HG03045 (cell line): ENCODE measurements around the gene NEU2.
"Not testable (repeated sequence)": the region's sequence is repeated elsewhere in the genome, so short reads cannot be mapped to it uniquely, and the experiment has no call there.

Experiments
- ATAC-seq: cut with Tn5 transposase; IDR thresholded peaks from one replicate; pipeline ENCODE4 v1.9.1; 2021; ENCODE audit warnings: mild to moderate bottlenecking, moderate library complexity; ENCODE audit not compliant: unreplicated experiment

The NEU2 gene

DNA sequence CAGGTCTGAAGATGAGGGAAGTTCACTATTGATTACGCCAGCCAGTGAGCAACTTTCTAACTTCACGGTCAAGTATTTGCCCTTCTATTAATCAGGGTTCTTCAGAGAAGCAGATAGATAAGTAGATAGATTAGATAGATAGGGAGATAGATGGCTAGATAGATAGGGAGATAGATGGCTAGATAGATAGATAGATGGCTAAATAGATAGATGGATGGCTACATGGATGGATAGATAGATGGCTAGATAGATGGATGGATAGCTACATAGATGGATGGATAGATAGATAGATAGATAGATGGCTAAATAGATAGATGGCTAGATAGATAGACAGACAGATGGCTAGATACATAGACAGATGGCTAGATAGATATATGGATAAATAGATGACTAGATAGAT lies 22.9 kb downstream of the NEU2 start:
- no peak for ATAC-seq

DNA sequence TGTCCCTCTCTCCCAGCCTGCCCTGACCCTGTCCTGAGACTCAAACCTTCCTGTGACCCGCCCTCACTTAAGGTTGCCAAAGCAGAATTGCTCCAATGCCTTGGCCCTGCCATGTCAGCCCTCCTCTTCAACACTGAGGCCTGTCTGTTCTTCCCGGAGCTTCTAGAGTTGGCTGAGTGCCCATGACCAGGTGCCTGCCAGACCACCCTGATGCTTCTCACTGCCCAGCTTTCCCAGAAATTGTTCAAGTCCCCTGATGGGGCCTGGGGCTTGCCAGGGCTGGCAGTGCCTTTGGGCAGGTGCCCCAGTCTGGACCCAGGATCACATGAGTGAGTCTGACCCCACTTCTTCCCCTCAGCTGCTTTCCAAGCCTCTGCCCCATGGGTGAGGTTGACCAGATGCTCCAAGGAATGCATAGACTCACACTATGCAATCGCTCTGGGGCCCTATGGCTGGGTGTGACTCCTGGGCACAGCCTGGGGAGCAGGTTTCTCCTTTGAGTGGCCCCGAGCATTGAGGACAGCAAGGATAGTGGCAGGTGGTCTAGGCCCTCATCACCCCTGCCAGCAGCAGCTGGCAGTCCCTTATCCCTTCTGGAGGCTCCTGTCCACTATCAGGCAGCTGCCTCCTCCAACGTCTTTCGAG lies 24.6 kb downstream of the NEU2 start:
- no peak for ATAC-seq

DNA sequence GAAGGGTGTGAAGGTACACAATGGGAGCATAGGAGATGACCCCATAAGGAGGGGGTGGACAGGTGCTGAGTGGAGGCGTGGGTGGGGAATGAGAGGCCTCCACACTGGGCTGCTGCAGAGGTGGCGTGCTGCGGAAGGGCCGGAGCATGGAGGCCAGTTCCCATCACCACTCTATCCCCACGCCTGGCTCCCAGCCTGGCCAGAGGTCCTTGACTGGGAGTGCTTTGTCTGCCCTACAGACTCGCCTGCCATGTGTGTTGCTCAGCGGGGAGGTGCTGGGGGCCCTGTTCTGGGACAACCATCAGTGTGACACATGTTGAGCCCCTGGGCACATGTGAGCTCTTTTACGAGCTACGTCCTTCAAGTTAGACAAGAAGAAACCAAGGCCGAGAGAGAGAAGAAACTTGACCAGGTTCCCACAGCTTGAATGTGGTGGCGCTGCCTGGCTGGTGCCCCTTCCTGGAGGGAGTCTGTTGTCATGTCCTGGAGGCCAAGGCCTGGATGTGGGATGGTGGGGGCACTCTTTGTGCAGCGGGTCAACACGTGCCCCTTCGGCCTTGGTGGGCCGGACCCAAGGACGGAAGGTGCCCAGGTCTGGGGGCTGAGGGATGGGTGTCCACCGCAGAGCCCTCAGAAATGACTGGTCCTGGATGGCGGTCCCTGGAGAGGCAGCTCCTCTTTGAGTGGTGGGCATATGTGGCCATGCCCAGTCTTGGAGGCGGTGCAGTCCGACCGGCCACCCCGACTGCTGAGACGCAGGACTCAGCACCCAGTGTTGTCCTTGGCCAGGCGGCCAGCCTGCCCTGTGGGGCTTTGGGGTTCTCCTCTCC lies 26.5 kb downstream of the NEU2 start:
- no peak for ATAC-seq

DNA sequence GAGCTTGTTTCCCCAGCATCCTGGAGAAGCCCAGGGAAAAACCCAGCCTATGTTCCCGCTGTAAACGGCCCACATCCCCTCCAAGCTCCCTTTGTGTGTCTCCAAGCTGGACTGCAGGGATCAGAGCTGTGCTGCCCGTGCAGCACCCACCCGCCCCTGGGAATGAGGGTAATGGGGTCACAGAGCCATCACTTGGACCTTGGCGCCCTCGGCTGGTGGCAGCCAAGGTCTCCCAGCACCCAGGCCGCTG lies 27.0 kb downstream of the NEU2 start:
- ATAC-seq = no peak

DNA sequence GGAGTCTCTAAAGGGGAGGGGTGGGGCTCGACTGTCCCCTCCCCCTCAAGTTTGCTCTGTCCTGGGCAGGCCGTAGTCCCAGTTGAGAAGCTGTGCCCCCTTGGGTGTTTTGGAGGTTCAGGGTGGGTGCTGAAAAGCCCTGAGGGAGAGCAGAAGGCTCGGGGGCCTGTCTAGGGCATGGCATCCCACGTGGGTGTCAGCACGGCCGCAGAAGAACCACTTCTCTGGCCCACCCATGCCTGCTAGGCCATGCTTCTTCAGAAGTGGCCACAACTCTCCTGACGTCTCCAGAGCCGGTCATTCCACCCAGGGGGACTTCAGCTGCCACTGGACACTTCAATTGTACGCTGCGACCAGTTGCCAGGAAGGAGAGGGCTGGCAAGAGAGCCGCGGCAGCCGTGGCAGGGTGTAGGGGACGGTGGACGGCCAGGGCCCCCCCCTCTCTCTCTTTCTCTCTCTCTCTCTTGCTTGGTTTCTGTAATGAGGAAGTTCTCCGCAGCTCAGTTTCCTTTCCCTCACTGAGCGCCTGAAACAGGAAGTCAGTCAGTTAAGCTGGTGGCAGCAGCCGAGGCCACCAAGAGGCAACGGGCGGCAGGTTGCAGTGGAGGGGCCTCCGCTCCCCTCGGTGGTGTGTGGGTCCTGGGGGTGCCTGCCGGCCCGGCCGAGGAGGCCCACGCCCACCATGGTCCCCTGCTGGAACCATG lies 27.5 kb downstream of the NEU2 start, which contains the start of gene INPP5D:
Gene INPP5D (plus strand): TSS at position 546 of the 704 bp plus-strand sequence. CDS start 137 bp downstream, at position 683.
- ATAC-seq = peak; percentile 36

DNA sequence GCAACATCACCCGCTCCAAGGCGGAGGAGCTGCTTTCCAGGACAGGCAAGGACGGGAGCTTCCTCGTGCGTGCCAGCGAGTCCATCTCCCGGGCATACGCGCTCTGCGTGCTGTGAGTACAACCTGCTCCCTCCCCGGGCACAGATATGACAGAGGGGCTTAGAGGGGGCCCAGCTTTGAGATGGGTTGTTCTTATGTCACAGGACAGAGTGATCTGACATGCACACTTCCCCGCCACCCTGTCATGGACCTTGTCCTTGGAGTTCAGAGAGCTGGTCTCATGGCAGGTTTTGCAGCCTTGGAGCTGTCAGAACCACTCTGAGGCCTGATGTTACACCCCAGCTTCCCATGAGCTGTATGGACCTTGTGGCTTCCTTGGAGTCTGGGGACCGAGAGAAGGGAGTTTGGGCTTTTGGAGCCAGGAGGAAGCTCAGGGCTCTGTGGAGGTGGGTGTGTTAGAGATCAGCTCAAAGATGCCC lies 28.1 kb downstream of the NEU2 start:
- ATAC-seq = peak; percentile 1

DNA sequence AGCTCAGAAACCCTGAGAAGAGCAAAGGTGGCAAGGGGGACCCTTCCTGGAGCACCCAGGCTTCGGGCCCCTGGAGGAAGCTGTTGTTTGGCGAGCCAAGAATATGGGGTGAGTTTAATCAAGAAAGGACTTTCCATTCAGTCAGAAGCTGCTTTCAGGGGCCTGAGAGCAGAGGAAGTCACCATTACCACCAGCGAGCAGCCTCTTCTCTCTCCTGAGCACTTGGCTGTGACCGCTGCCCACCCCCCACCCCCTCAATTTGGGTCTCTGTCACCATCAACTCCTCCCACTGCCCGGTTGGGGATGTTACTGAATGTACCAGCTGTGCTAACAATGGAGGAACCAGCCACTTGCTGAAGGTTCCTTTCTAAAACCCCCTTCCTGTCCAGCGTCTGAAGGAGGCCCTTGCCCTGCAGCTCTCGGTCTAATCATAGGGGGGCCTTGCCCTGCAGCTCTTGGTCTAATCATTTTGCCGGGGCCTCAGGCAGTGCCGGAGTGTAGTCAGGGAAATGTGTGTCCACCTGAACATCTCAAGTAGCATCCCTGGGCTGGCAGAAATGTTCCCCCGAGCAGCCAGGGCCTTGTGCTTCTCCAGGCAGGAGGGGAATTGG lies 28.6 kb downstream of the NEU2 start:
- peak; percentile 11 for ATAC-seq

DNA sequence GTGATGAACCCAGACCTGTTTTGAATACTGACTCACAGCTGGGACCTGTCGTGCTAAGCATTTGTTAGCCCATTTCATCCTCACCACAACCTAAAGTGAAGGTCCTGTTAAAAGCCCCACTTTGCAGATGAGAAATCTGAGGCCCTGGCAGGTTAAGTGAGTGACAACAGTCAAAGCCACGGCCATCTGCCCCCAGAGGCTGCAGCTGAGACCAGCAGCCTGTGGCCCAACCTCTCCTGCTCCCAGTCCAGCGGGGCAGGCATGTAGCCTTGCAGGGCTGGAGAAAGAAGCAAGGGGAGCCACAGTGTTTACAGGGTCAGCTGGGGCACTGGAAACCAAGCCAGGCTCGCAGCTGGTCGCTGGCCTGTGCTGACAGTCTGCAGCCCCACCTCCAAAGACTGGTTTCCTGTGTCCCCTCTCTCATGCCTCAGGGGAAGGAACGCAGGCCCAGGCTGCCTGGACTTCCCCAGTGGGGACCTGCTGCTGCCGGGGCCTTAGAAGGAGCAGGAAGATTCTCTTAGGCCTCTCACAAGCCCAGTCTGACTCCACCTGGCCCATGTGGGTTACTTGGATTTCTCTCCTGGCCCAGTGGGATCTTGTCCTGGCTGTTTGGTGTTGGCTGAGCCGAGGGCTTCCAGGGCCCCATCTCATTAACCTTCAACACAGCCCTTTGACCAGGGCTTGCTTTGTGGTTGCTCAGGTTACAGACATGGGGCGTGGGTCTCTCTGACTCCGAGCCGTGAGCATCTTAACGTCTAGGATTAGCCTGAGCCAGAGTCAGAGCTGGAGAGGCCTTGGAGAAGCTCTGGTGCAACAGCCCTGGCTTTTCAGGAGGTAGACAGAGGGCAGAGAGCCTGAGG lies 29.3 kb downstream of the NEU2 start:
- peak; percentile 33 for ATAC-seq

DNA sequence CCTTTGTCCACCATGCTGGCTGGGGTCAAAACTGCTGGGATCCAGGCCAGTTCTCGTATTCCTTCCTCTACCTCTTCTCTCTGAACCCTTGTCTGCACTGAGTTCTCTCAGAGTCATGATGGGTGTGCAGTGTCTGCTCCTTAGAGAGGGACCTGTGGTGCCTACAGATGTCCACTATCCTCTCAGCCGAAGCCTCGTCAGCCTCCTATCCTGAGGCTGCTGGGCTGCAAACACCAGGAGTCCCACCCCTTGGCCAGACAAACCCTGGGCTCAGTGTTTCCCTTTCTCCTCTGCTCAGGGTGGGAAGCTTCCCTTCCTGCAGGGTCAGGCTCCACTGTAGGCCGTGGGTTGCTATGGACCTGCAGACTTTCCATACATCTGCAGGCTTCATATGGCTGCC lies 30.0 kb downstream of the NEU2 start:
- ATAC-seq = no peak

DNA sequence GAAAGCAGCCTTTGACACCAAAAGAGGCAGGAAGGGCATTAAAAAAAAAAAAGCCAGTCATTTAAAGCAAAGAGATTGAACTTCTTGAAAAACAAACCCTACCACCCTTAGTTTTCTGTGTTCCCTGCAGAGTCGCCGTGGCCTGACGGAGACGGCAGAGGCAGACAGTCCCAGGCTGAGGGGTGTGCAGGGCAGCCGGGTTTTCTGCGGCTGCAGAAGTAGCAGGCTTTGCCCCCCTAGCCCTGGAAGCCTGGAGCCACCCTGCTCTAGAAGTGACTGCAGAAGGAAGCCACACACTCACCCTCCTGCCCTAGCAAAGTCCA lies 30.4 kb downstream of the NEU2 start:
- no peak for ATAC-seq

DNA sequence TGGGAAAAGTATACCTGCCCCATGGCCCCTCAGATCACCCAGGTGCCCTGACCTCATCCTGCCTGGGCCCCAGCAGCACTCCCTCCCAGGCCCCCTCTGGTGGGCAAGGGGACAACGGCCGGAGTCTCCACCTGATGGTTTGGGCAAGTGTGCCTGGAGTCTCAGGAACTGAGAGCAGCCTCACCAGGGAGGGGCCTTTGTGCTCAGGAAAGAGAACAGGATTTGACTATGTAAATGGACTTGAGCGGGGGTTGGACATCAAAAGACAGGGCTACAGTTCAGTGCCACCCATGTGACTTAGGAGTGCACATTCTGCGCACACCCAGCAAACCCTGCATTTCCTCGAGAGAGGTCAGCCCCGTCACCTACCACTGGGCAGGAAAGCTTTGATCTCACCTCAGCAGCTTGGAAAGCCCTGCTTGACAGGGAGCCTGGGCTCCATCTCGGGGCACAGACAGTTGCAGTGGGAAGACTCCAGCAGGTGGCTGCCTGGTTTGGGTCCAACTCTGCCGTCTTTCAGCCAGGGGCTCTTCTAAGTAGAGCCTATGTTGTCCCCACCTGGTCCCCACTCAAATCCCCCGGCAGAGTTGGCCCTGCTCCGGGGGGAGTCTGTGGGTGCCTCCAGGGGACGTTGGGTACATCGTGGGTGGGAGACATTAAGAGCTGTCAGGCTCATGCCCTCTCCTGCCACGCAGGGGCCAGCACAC lies 30.9 kb downstream of the NEU2 start:
- peak; percentile 47 for ATAC-seq

DNA sequence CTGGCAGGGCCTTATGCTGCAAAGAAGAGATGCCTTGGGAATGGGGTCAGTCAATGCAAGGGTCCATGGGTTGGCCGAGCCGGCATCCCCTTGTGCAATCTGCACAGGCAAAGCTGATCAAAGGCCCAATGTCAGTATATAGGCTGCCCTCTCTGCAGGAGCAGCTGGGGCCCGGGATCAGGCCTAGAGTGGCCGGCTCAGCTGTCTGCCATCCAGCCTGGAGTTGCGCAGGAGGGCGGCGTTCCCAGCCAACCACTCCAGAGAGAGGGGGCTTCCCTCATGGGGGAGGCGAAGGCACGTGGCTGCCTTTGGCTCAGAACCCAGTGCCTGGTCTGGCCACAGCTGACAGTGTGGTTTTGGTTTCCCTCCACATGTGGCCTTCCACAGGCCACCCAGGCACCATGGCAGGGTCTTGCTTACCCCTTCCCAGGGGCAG lies 31.5 kb downstream of the NEU2 start:
- no peak for ATAC-seq

DNA sequence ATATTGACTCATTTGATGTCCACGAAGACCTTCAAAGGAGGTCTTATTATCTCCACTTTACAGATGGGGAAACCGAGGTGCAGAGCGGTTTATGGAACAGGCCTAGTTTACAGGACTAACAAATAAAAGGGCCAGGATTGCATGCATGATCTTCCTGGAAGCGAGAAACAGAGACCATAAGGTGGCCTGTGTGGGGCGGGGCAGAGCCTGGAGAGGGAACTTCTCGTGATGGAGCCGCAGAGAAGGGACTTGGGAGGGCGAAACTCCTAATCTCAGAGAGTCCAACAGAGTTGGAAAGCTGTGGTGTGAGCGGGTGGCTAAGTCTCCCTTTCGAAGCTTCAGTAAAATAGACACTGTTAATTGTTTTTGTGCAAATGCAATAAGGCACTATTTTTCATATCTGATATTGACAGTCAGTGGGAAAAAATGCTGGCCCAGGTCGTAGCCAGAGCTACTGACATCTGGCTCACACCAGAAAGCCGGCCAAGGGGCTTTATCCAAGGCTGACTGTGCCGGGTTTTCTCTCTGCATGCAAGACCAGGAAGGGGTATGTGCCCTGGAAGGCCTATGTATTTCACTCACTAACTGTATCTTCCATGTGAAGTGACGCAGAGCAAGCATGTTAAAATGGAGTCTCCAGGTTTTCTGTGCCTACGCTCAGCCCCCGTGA lies 32.2 kb downstream of the NEU2 start:
- ATAC-seq = no peak

DNA sequence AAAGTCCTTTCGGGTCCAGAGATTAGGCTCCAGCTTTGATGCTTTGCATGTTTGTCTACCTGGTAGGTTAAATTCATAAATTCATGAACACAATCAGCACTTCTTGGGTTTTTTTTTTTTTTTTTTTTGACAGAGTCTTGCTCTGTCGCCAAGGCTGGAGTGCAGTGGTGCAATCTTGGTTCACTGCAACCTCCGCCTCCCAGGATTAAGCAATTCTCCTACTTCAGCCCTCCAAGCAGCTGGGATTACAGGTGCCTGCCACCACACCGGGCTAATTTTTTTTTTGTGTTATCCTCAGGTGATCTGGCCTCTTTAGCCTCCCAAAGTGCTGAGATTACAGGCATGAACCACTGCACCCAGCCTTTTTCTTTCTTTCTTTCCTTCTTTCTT lies 32.7 kb downstream of the NEU2 start:
- not testable (repeated sequence) for ATAC-seq

DNA sequence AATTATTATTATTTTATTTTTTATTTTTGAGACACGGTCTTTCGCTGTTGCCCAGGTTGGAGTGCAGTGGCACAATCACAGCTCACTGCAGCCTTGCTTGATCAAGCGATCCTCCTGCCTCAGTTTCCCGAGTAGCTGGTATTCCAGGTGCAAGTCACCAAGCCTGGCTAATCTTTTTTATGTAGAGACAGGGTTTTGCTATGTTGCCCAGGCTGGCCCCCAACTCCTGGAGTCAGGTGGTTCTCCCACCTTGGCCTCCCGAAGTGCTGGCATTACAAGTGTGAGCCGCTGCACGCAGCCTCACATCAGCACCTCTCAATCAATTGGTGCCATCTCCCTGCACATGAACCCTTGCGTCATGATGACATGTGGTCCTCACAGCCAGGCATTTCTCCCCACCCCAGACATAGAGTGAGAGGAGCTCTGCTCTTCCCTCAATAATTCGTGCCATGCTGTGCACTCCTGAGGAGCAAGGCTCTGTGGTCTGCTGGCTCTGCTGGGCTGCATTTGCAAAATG lies 33.5 kb downstream of the NEU2 start:
- ATAC-seq = no peak

DNA sequence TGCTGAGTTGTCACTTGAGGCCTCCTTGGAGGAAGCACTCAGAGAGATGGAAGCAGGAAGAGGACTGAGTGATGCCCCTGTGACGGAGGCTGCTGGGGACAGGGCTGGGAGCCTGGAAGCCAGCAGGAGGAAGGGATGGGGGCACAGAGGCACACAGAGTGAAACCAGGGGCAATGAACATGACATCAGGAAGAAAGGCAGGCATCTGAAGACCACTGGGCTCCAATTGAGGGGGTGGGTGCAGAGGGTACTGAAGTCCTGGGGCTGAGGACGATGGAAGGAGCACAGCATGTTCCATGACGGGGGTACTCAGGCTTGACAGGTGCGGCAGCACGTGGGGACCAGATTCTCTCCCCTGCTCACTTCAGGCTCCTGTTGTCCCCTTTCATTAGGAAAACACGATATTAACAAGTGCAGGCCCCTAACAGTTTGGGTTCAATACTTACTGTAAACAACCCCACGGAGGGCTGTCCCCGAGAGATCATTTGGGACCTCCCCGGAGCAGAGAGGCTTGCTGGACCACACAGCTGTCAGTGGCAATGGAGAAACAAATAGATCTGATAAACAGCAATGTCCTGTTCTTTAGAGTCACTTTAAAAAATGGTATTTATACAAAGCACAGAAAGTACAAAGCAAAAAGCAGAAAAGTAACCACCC lies 36.4 kb downstream of the NEU2 start:
- no peak for ATAC-seq

DNA sequence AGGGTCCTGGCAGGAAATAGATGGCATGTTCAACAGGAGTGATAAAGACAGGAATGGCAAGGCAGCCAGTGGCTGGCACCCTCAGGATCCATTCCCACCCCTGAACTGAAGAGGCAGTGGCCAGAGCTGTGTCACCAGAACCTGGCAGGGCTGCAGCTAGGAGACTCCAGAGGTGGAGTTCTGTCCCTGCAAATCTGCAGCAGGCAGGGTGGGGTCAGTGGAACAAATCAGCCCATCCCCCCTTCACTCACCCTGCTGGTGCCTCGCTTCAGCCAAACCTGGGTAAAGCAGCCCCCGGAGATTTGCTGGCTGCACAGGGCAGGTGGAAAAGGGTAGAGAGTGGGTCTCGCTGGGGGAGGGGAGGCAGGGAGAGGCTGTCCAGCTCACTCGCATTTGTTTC lies 40.4 kb downstream of the NEU2 start:
- no peak for ATAC-seq

DNA sequence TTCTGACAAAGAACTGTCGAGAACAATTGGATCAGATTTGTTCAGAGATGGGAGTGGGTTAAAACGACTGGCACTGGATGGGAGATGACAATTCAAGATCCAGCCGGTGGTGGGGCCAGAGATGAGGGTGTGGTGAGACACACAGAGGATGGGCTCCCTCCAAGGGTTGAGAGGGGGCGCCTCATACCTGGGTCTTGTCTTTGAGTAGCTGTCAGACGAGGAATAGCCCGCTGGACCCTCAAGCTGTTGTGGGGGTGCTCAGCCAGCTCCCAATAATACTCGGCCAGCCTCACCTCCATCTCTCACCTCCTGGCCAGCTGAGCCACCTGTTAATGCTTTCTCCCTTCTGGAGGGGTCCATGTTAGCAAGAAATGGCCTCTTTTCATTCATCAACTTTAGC lies 41.6 kb downstream of the NEU2 start:
- ATAC-seq = no peak
